HCT116 (cell line): Measurements from ENCODE around the gene SLC6A3. TPM values are rescaled to one million over a fixed set of nuclear protein-coding genes. Genes with fewer than 3 reads are reported as not detected.

ENCODE experiments used
- ATAC-seq: fragments of 200-7000 bp; cut with Tn5 transposase; 2 replicates; pipeline ENCODE4 v1.9.1; 2020; ENCODE audit warnings: mild to moderate bottlenecking, moderate library complexity
- BruUV-seq: library from RNA; stranded (reverse); fragments of 400-500 nt; replicated peaks from 2 replicates; lab custom pipeline; 2021; lab: Mats Ljungman, UMichigan
- CTCF ChIA-PET: fragments of 300-600 bp; sonication (Branson Sonifier 250); formaldehyde crosslinking; loops from one replicate; lab custom pipeline; 2021; ENCODE audit warnings: antibody characterized with exemption; lab: Charles Lee
- POLR2A ChIA-PET: fragments of 300-600, 350-600 bp; sonication (Branson Sonifier 250); formaldehyde crosslinking; loops from one replicate; lab custom pipeline; 2021; ENCODE audit warnings: antibody characterized with exemption; lab: Charles Lee
- RAD21 ChIA-PET, 2 experiments: fragments of 300-600 bp; sonication (Branson Sonifier 250); formaldehyde crosslinking; loops; one replicate each; lab custom pipeline; 2023; ENCODE audit warnings: low total read pairs in 2 of 2; ENCODE audit not compliant: uncharacterized antibody in 2 of 2, unreplicated experiment in 2 of 2, low non-redundant PET in 1 of 2; lab: Charles Lee
- DNase-seq: peaks from one replicate; pipeline ENCODE4 v3.0.0-alpha.2; 2010; ENCODE audit warnings: low read depth, low spot score
- H2AFZ ChIP-seq: fragments of 200-600 bp; shearing (Covaris generic), sonication (generic); 2 replicates; pipeline ENCODE4 v1.6.1; 2017; ENCODE audit warnings: low read depth, mixed run types, mixed read lengths, antibody characterized with exemption, low read length; ENCODE audit not compliant: poor library complexity, severe bottlenecking
- H3K27ac ChIP-seq: 2 replicates; pipeline ENCODE4 v1.5.1; 2012; ENCODE audit warnings: low read depth, low read length
- H3K27me3 ChIP-seq: fragments of 200-600 bp; sonication (generic); 2 replicates; pipeline ENCODE4 v1.6.1; 2016; ENCODE audit warnings: mixed run types, low read length, mixed read lengths; ENCODE audit not compliant: insufficient read depth
- H3K36me3 ChIP-seq, 2 experiments: fragments of 200-500 bp in 1 of 2; fragments of 200-600 bp in 1 of 2; sonication (Bioruptor generic) in 1 of 2; sonication (generic) in 1 of 2; 2 replicates each; pipeline versions ENCODE4 v1.5.1 to v1.6.1; 2014 to 2016; ENCODE audit warnings: low read length in 2 of 2, inconsistent platforms in 1 of 2, mixed read lengths in 1 of 2, mixed run types in 1 of 2; ENCODE audit not compliant: insufficient read depth in 2 of 2, control insufficient read depth in 1 of 2
- H3K4me1 ChIP-seq, 2 experiments: fragments of 200-600 bp in 1 of 2; sonication (generic) in 1 of 2; 2 replicates each; pipeline versions ENCODE4 v1.5.1 to v1.6.1; 2012 to 2017; ENCODE audit warnings: low read length in 2 of 2, inconsistent platforms in 1 of 2, mild to moderate bottlenecking in 1 of 2, mixed read lengths in 1 of 2, mixed run types in 1 of 2, moderate library complexity in 1 of 2; ENCODE audit not compliant: insufficient read depth in 2 of 2, control insufficient read depth in 1 of 2
- H3K4me2 ChIP-seq: fragments of 200-600 bp; sonication (generic); 2 replicates; pipeline ENCODE4 v1.6.1; 2017; ENCODE audit warnings: mixed run types, low read length, mixed read lengths
- H3K4me3 ChIP-seq, 2 experiments: fragments of 200-600 bp in 1 of 2; sonication (generic) in 1 of 2; replicated peaks in 1 of 2; 2 replicates each; pipeline ENCODE4 v1.5.1; 2011 to 2016; ENCODE audit warnings: low read length in 2 of 2, control low read depth in 1 of 2, low read depth in 1 of 2, mild to moderate bottlenecking in 1 of 2, mixed read lengths in 1 of 2, mixed run types in 1 of 2
- H3K79me2 ChIP-seq: fragments of 200-600 bp; sonication (generic); 2 replicates; pipeline ENCODE4 v1.6.1; 2017; ENCODE audit warnings: mild to moderate bottlenecking, mixed run types, low read length, moderate library complexity, mixed read lengths; ENCODE audit not compliant: insufficient read depth
- H3K9ac ChIP-seq: fragments of 200-600 bp; sonication (generic); 2 replicates; pipeline ENCODE4 v1.6.1; 2016; ENCODE audit warnings: low read length, mixed read lengths
- H3K9me2 ChIP-seq: fragments of 200-600 bp; sonication (generic), shearing (Covaris generic); 2 replicates; pipeline ENCODE4 v1.6.1; 2017; ENCODE audit warnings: mixed run types, mild to moderate bottlenecking, moderate library complexity; ENCODE audit not compliant: insufficient read depth
- H3K9me3 ChIP-seq, 2 experiments: fragments of 200-500 bp in 1 of 2; fragments of 200-600 bp in 1 of 2; sonication (Bioruptor generic) in 1 of 2; sonication (generic) in 1 of 2; 2 replicates each; pipeline ENCODE4 v1.6.1; 2014 to 2017; ENCODE audit warnings: low read length in 2 of 2, mixed read lengths in 2 of 2, inconsistent platforms in 1 of 2, low read depth in 1 of 2, mild to moderate bottlenecking in 1 of 2, mixed run types in 1 of 2, moderate library complexity in 1 of 2; ENCODE audit not compliant: control insufficient read depth in 1 of 2, insufficient read depth in 1 of 2
- H4K20me1 ChIP-seq: fragments of 200-600 bp; sonication (generic), shearing (Covaris generic); 2 replicates; pipeline ENCODE4 v1.6.1; 2017; ENCODE audit warnings: mixed run types, mild to moderate bottlenecking, moderate library complexity; ENCODE audit not compliant: insufficient read depth
- CBX3 ChIP-seq: IDR thresholded peaks from 2 replicates; pipeline ENCODE4 v1.6.1; 2012; ENCODE audit warnings: low read depth
- CEBPB ChIP-seq: IDR thresholded peaks from 2 replicates; pipeline ENCODE4 v1.6.1; 2012; ENCODE audit warnings: low read depth
- EGR1 ChIP-seq: IDR thresholded peaks from 2 replicates; pipeline ENCODE4 v1.6.1; 2012; ENCODE audit warnings: low read depth
- ELF1 ChIP-seq: IDR thresholded peaks from 2 replicates; pipeline ENCODE4 v1.6.1; 2012; ENCODE audit warnings: low read depth, borderline replicate concordance
- EZH2phosphoT487 ChIP-seq: fragments of 200-600 bp; IDR thresholded peaks from 2 replicates; pipeline ENCODE4 v1.6.1; 2018; ENCODE audit warnings: antibody characterized with exemption, borderline replicate concordance
- FOSL1 ChIP-seq: IDR thresholded peaks from 2 replicates; pipeline ENCODE4 v1.6.1; 2012; ENCODE audit warnings: low read depth
- JUND ChIP-seq: IDR thresholded peaks from 2 replicates; pipeline ENCODE4 v1.6.1; 2012
- POLR2AphosphoS5 ChIP-seq: IDR thresholded peaks from 2 replicates; pipeline ENCODE4 v1.6.1; 2011; ENCODE audit warnings: mild to moderate bottlenecking, low read depth, low read length, moderate library complexity
- RAD21 ChIP-seq: IDR thresholded peaks from 2 replicates; pipeline ENCODE4 v1.6.1; 2012; ENCODE audit warnings: low read depth, mild to moderate bottlenecking
- SP1 ChIP-seq: IDR thresholded peaks from 2 replicates; pipeline ENCODE4 v1.6.1; 2012; ENCODE audit warnings: low read depth
- TCF7L2 ChIP-seq: IDR thresholded peaks from 2 replicates; pipeline ENCODE4 v1.7.0; 2011; ENCODE audit warnings: borderline replicate concordance, inconsistent platforms; ENCODE audit not compliant: insufficient read depth, insufficient read length; ENCODE audit errors: extremely low read depth
- YY1 ChIP-seq: IDR thresholded peaks from 2 replicates; pipeline ENCODE4 v1.6.1; 2011; ENCODE audit warnings: low read length, low read depth, moderate library complexity, mild to moderate bottlenecking; ENCODE audit not compliant: insufficient replicate concordance; ENCODE audit errors: extremely low read depth
- ZNF274 ChIP-seq: fragments of 200-500 bp; sonication (Bioruptor generic); IDR thresholded peaks from 2 replicates; pipeline ENCODE4 v1.6.1; 2014; ENCODE audit warnings: mild to moderate bottlenecking, low read depth, low read length, inconsistent platforms
- intact Hi-C: fragments of 100-400 bp; cut with micrococcal nuclease; formaldehyde crosslinking; loops from 2 replicates; pipeline ENCODE4 v1.10.0; 2022
- total RNA-seq: library from RNA; stranded (reverse); gene quantifications from one replicate; pipeline ENCODE4 v1.2.1, GENCODE V29; 2021; ENCODE audit not compliant: unreplicated experiment
- TF ChIP-seq, protein P1 (sequence below): IDR thresholded peaks from 2 replicates; pipeline ENCODE4 v1.6.1; 2012; ENCODE audit warnings: low read depth
- TF ChIP-seq, protein P2 (sequence below): IDR thresholded peaks from 2 replicates; pipeline ENCODE4 v1.6.1; 2012
- TF ChIP-seq, protein P3 (sequence below): IDR thresholded peaks from 2 replicates; pipeline ENCODE4 v1.6.1; 2011; ENCODE audit warnings: mild to moderate bottlenecking, low read length, moderate library complexity; ENCODE audit not compliant: insufficient replicate concordance; ENCODE audit errors: extremely low read depth
- TF ChIP-seq, protein P4 (sequence below): IDR thresholded peaks from 2 replicates; pipeline ENCODE4 v1.6.1; 2012

SLC6A3 gene
- total RNA-seq, 1 experiment from 2014 or later: not detected

DNA sequence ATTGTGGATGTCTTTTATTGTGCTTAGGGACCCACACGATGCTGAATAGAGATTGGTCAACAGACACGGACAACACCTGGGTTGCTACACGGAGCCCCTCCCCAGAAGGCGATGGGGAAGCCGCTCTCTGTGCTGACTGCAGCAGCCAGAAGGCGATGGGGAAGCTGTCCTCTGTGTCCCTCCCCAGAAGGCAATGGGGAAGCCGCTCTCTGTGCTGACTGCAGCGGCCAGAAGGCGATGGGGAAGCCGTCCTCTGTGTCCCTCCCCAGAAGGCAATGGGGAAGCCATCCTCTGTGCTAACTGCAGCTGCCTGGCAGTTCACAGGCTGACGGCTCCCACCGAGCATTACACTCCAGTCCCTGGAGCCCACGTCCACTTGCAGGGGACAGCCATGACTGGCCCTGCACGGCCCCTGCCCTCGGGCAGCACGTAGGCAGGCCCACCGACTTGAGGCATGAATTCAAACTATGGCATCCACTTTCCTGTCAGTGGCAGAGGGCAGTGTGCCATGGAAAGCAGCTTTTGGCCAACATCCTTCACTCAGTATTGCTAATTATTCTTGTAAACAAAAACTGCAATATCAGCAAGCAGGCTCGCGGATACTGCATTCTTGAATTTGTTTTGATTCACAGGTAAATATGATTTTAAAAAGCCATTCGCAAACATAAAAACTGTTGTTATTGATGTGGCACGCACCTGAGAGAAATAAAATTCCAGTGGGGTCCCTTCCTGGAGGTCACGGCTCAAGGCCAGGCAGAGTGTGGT is 52.3 kb downstream of the SLC6A3 start:
- H3K4me2 ChIP-seq: no peak overlapping the region
- H3K27me3 ChIP-seq: peaks cover 47% of the 10 kb centered on the region
- no peak for ATAC-seq
- no peaks in the 10 kb centered on the region for H4K20me1 ChIP-seq
- TF ChIP-seq JUND (no peak), CEBPB (no peak), EZH2phosphoT487 (no peak), RAD21 (no peak), SP1 (no peak), TCF7L2 (no peak), FOSL1 (no peak), ELF1 (no peak), POLR2AphosphoS5 (no peak), EGR1 (no peak), ZNF274 (no peak), YY1 (no peak), CBX3 (no peak)
- TF ChIP-seq, protein P1, sequence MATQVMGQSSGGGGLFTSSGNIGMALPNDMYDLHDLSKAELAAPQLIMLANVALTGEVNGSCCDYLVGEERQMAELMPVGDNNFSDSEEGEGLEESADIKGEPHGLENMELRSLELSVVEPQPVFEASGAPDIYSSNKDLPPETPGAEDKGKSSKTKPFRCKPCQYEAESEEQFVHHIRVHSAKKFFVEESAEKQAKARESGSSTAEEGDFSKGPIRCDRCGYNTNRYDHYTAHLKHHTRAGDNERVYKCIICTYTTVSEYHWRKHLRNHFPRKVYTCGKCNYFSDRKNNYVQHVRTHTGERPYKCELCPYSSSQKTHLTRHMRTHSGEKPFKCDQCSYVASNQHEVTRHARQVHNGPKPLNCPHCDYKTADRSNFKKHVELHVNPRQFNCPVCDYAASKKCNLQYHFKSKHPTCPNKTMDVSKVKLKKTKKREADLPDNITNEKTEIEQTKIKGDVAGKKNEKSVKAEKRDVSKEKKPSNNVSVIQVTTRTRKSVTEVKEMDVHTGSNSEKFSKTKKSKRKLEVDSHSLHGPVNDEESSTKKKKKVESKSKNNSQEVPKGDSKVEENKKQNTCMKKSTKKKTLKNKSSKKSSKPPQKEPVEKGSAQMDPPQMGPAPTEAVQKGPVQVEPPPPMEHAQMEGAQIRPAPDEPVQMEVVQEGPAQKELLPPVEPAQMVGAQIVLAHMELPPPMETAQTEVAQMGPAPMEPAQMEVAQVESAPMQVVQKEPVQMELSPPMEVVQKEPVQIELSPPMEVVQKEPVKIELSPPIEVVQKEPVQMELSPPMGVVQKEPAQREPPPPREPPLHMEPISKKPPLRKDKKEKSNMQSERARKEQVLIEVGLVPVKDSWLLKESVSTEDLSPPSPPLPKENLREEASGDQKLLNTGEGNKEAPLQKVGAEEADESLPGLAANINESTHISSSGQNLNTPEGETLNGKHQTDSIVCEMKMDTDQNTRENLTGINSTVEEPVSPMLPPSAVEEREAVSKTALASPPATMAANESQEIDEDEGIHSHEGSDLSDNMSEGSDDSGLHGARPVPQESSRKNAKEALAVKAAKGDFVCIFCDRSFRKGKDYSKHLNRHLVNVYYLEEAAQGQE: no peak
- TF ChIP-seq, protein P2, sequence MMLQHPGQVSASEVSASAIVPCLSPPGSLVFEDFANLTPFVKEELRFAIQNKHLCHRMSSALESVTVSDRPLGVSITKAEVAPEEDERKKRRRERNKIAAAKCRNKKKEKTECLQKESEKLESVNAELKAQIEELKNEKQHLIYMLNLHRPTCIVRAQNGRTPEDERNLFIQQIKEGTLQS: no peak
- TF ChIP-seq, protein P3, sequence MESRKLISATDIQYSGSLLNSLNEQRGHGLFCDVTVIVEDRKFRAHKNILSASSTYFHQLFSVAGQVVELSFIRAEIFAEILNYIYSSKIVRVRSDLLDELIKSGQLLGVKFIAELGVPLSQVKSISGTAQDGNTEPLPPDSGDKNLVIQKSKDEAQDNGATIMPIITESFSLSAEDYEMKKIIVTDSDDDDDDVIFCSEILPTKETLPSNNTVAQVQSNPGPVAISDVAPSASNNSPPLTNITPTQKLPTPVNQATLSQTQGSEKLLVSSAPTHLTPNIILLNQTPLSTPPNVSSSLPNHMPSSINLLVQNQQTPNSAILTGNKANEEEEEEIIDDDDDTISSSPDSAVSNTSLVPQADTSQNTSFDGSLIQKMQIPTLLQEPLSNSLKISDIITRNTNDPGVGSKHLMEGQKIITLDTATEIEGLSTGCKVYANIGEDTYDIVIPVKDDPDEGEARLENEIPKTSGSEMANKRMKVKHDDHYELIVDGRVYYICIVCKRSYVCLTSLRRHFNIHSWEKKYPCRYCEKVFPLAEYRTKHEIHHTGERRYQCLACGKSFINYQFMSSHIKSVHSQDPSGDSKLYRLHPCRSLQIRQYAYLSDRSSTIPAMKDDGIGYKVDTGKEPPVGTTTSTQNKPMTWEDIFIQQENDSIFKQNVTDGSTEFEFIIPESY: no peak
- TF ChIP-seq, protein P4, sequence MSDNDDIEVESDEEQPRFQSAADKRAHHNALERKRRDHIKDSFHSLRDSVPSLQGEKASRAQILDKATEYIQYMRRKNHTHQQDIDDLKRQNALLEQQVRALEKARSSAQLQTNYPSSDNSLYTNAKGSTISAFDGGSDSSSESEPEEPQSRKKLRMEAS: no peak
- DNase-seq: no peak
- RAD21 ChIA-PET: no interaction called here
- no peak overlapping the region for H3K4me3 ChIP-seq
- H3K27ac ChIP-seq: no peak overlapping the region
- no peak overlapping the region for H2AFZ ChIP-seq
- BruUV-seq: no TSS peak
- CTCF ChIA-PET: no interaction called here
- H3K9ac ChIP-seq: no peak overlapping the region
- POLR2A ChIA-PET: no interaction called here
- no peaks in the 10 kb centered on the region for H3K4me1 ChIP-seq
- H3K9me2 ChIP-seq: no peaks in the 10 kb centered on the region
- intact Hi-C loops: no loop called here
- H3K79me2 ChIP-seq: no peaks in the 10 kb centered on the region
- no peaks in the 10 kb centered on the region for H3K9me3 ChIP-seq
- H3K36me3 ChIP-seq: no peaks in the 10 kb centered on the region
